22Rv1 (cell line): Measurements from ENCODE around the gene MIEF1.

Experiments
- H3K27ac ChIP-seq: fragments of 450-650 bp; 2 replicates; pipeline ENCODE4 v1.5.1; 2017
- ZFX ChIP-seq: fragments of 450-650 bp; IDR thresholded peaks from 2 replicates; pipeline ENCODE4 v1.6.1; 2017; ENCODE audit warnings: antibody characterized with exemption, borderline replicate concordance
- TF ChIP-seq, protein P1 (sequence below): fragments of 450-650 bp; IDR thresholded peaks from 2 replicates; pipeline ENCODE4 v1.5.1; 2017; ENCODE audit warnings: mild to moderate bottlenecking

MIEF1 gene

GRCh38 chr22:39524089-39524752 lies 22.1 kb downstream of the MIEF1 start:
- H3K27ac ChIP-seq = peak overlapping the region; percentile 99
- no peak for TF ChIP-seq ZFX
- TF ChIP-seq, protein P1, sequence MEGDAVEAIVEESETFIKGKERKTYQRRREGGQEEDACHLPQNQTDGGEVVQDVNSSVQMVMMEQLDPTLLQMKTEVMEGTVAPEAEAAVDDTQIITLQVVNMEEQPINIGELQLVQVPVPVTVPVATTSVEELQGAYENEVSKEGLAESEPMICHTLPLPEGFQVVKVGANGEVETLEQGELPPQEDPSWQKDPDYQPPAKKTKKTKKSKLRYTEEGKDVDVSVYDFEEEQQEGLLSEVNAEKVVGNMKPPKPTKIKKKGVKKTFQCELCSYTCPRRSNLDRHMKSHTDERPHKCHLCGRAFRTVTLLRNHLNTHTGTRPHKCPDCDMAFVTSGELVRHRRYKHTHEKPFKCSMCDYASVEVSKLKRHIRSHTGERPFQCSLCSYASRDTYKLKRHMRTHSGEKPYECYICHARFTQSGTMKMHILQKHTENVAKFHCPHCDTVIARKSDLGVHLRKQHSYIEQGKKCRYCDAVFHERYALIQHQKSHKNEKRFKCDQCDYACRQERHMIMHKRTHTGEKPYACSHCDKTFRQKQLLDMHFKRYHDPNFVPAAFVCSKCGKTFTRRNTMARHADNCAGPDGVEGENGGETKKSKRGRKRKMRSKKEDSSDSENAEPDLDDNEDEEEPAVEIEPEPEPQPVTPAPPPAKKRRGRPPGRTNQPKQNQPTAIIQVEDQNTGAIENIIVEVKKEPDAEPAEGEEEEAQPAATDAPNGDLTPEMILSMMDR = no peak

DNA sequence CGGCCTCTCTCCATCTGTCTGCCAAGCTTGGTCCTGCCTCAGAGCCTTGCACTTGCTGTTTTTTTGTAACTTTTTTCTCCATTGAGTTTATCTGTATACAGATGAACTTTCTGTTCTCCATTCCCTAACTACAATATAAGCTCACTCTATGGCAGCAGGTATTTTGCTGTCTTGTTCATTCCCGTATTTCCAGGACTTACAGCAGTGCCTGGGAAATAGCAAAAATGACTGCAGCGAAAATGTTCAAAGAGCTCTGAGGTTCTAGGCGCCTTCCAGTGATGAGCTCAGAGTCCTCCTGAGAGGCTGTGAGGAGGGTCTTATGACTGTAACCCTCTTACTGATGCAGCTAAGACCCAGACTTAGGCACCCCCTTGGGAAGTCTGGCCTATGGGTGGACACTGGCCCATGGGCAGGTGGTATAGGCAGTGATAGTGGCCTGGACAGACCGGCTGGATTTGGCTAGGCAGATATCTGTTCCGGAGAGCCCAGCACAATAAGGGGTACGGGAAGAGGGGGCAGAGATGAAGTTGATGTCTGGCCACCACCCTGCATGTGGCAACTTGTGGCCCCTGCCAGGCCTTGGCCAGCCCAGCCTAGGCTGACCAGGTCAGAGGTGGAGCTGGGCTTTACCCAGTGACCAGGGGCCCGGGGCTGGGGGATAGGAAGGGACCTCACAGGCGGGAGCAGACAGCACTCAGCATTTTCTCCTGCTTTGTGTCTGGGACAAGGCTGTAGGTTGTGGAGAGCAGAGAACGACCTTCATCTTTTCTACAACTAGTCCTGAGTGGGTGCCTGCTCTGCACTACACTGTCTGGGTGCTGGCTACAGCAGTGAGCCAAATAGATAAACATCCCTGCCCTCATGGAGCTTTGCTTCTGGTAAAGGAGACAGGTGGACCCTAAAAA lies 22.9 kb downstream of the MIEF1 start:
- peak overlapping the region; percentile 99 for H3K27ac ChIP-seq
- TF ChIP-seq ZFX = no peak
- TF ChIP-seq, protein P1 = no peak

DNA sequence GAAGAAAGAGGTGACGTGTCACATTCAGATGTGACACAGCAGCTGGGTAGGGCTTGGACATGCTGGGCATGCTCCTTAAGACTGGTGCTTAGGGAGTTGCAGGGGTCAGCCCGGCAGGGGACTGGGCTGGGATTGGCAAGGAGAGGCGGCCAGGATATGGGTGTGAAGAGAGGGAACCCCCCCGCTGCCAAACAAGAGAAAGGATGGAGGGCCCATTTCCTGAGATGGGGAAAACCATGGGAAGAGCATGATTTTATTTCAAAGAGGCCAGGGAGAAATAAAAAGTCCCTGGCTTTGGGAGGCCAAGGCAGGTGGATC lies 23.5 kb downstream of the MIEF1 start:
- TF ChIP-seq ZFX = no peak
- TF ChIP-seq, protein P1 = no peak
- peak overlapping the region; percentile 99 for H3K27ac ChIP-seq

DNA sequence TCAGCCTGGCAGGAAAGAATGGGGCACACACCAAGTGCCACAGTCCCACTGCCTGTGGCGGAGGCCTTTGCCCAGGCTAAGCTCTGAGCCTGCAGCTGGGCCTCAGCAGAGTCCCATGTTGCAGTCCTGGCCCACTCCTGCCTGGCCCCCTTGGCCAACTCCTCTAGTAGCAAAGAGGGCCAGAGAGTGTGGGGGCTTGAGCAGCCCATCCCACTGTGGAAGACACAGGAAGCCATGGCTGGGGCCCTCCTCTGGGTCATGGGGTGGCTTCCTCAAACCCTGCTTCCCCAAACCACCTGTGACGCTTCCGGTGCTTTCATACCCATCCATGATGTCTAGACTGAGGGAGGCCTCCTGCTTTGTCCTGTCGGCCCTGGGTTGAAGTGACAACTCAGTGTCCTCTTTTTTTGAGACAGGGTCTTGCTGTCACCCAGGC lies 24.7 kb downstream of the MIEF1 start:
- TF ChIP-seq, protein P1 = no peak
- TF ChIP-seq ZFX = no peak
- peak overlapping the region; percentile 99 for H3K27ac ChIP-seq

DNA sequence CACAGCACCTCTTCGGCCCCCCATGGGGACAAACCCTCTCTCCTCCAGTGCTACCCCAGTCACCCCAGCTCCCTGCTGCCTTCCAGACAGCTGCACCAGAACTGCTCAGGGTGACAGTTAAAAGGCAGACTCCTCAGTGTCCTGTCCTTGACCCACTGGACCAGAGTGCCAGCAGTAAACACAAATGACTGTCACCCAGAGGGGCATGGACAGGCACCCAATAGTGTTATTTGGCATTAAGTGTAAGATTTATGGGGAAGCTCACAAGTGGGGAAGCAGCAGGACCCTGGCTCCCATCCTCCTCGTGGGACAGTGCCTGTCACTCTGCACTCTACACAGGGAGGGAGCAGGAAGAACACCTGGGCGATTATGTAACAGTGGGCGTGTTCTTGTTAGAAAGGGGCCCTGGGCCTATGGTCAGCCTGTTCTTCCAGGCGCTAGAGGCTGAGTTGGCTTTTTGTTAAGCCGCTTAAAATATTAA lies 25.4 kb downstream of the MIEF1 start:
- H3K27ac ChIP-seq = peak overlapping the region; percentile 99
- TF ChIP-seq, protein P1 = no peak
- TF ChIP-seq ZFX = no peak

DNA sequence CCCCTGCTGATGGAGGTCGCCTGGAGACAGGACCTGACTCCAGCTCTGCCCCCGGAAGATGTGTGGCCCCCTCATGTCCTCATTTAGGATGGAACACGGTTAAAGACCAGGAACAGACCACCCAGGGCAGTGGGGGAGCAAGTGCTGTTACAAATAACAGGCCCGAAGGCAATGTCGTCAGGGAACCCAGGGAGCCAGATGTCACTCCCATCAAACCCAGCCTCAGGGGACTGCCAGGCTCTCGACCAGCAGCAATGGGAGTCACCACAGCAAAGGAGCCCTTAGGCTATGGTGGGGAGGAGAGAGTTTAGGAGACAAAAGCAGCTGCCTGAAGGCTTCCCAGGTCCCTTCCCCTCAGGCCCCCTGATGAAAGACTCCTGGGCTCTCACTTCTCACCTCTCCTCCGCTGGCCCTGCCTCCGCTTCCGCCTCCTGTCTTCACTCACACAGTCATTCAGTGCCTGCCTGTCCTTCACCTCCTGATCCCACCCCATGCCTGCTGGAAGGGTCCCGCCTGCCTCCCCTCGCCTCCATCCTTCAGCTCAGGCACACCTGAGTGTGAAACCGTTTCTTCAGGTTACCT lies 26.1 kb downstream of the MIEF1 start:
- H3K27ac ChIP-seq = peak overlapping the region; percentile 99
- TF ChIP-seq, protein P1 = no peak
- TF ChIP-seq ZFX = no peak
